H1 (cell line): ENCODE data around the gene SLC35B2. TPM values are rescaled to one million over a fixed set of nuclear protein-coding genes. Genes with fewer than 3 reads are reported as not detected.
A peak's percentile ranks its signal among the peaks of the same experiment; 100 is the strongest.

Source experiments
- CTCF ChIA-PET: fragments of 300-600 bp; sonication (Branson Sonifier 250); formaldehyde crosslinking; loops from one replicate; lab custom pipeline; 2021; ENCODE audit not compliant: partially characterized antibody; lab: Charles Lee
- POLR2A ChIA-PET: fragments of 300-600 bp; sonication (Branson Sonifier 250); formaldehyde crosslinking; loops from one replicate; lab custom pipeline; 2021; ENCODE audit warnings: inconsistent platforms; ENCODE audit not compliant: partially characterized antibody; lab: Charles Lee
- DNase-seq, 2 experiments: peaks; one replicate each; pipeline versions ENCODE4 v3.0.0 to v3.0.0-alpha.2; 2010 to 2022; ENCODE audit warnings: low spot score in 2 of 2, low read depth in 1 of 2, mixed read lengths in 1 of 2
- FAIRE-seq: peaks from 2 replicates; lab custom pipeline; 2011; peaks lifted over from hg19 to GRCh38; lab: Jason Lieb, UNC
- H2AFZ ChIP-seq: 2 replicates; pipeline ENCODE4 v1.8.1; 2012; ENCODE audit warnings: low read length, inconsistent platforms
- H2AK5ac ChIP-seq: 2 replicates; pipeline ENCODE4 v1.6.1; 2013; ENCODE audit warnings: low read depth, low read length
- H2BK120ac ChIP-seq: replicated peaks from 2 replicates; pipeline ENCODE3; 2013; ENCODE audit warnings: low read depth, low read length, inconsistent platforms
- H2BK12ac ChIP-seq: 2 replicates; pipeline ENCODE4 v1.6.1; 2013; ENCODE audit warnings: low read depth, low read length
- H2BK15ac ChIP-seq: 2 replicates; pipeline ENCODE4 v1.6.1; 2013; ENCODE audit warnings: low read length
- H2BK20ac ChIP-seq: 2 replicates; pipeline ENCODE4 v1.6.1; 2013; ENCODE audit warnings: low read length
- H2BK5ac ChIP-seq: 2 replicates; pipeline ENCODE4 v1.6.1; 2013; ENCODE audit warnings: low read depth, low read length
- H3K14ac ChIP-seq: 2 replicates; pipeline ENCODE4 v1.6.1; 2013; ENCODE audit warnings: inconsistent platforms; ENCODE audit not compliant: insufficient read length
- H3K18ac ChIP-seq: 2 replicates; pipeline ENCODE4 v1.6.1; 2013; ENCODE audit warnings: low read length; ENCODE audit errors: extremely low read depth
- H3K23ac ChIP-seq: 2 replicates; pipeline ENCODE4 v1.6.1; 2013; ENCODE audit warnings: inconsistent platforms; ENCODE audit not compliant: insufficient read length
- H3K23me2 ChIP-seq: 2 replicates; pipeline ENCODE4 v1.6.1; 2013; ENCODE audit warnings: low read depth, low read length
- H3K27ac ChIP-seq: 2 replicates; pipeline ENCODE4 v1.6.1; 2011; ENCODE audit warnings: low read depth, low read length, inconsistent platforms
- H3K27me3 ChIP-seq, 4 experiments: replicated peaks in 1 of 4; 1 replicate in 1 of 4; 2 replicates in 3 of 4; pipeline versions ENCODE4 v1.6.1 to v1.8.1; 2011 to 2013; ENCODE audit warnings: low read length in 3 of 4, mild to moderate bottlenecking in 3 of 4, inconsistent platforms in 2 of 4, mixed read lengths in 2 of 4, moderate library complexity in 1 of 4; ENCODE audit not compliant: control insufficient read depth in 3 of 4, insufficient read depth in 3 of 4; ENCODE audit errors: extremely low read depth in 1 of 4
- H3K36me3 ChIP-seq, 4 experiments: 2 replicates each; pipeline versions ENCODE4 v1.6.1 to v1.8.1; 2011 to 2013; ENCODE audit warnings: mild to moderate bottlenecking in 4 of 4, low read length in 3 of 4, moderate library complexity in 2 of 4, control low read depth in 1 of 4, inconsistent platforms in 1 of 4; ENCODE audit not compliant: insufficient read depth in 4 of 4, control insufficient read depth in 2 of 4
- H3K4ac ChIP-seq: replicated peaks from 2 replicates; pipeline ENCODE3; 2013; ENCODE audit warnings: low read length, low read depth, mixed read lengths, inconsistent platforms; ENCODE audit not compliant: insufficient read length
- H3K4me1 ChIP-seq, 4 experiments: replicated peaks in 1 of 4; 1 replicate in 1 of 4; 2 replicates in 3 of 4; pipeline versions ENCODE4 v1.6.1 to v1.8.1; 2011 to 2013; ENCODE audit warnings: low read length in 3 of 4, inconsistent platforms in 2 of 4, mixed read lengths in 1 of 4; ENCODE audit not compliant: insufficient read depth in 4 of 4, control insufficient read depth in 3 of 4
- H3K4me2 ChIP-seq, 2 experiments: 2 replicates each; pipeline versions ENCODE4 v1.6.1 to v1.8.1; 2011 to 2013; ENCODE audit warnings: low read depth in 2 of 2, low read length in 2 of 2, control low read depth in 1 of 2, inconsistent platforms in 1 of 2, mild to moderate bottlenecking in 1 of 2; ENCODE audit not compliant: insufficient read depth in 1 of 2
- H3K4me3 ChIP-seq, 4 experiments: fragments of 200-600, 300-600 bp in 1 of 4; sonication (generic), shearing (Covaris generic), sonication (Bioruptor Twin) in 1 of 4; 2 replicates each; pipeline versions ENCODE4 v1.5.1 to v1.8.1; 2011 to 2016; ENCODE audit warnings: low read length in 4 of 4, low read depth in 3 of 4, control low read depth in 2 of 4, inconsistent platforms in 2 of 4, mild to moderate bottlenecking in 2 of 4, mixed read lengths in 1 of 4, moderate library complexity in 1 of 4; ENCODE audit not compliant: insufficient read depth in 2 of 4; ENCODE audit errors: extremely low read depth in 1 of 4
- H3K56ac ChIP-seq: replicated peaks from 2 replicates; pipeline ENCODE3; 2013; ENCODE audit warnings: low read depth, mild to moderate bottlenecking, mixed read lengths, low read length, inconsistent platforms; ENCODE audit not compliant: insufficient read length
- H3K79me1 ChIP-seq: 2 replicates; pipeline ENCODE4 v1.6.1; 2013; ENCODE audit warnings: low read depth, low read length, control low read depth
- H3K79me2 ChIP-seq, 2 experiments: 2 replicates each; pipeline versions ENCODE4 v1.6.1 to v1.8.1; 2012 to 2013; ENCODE audit warnings: low read length in 2 of 2, mild to moderate bottlenecking in 2 of 2, inconsistent platforms in 1 of 2; ENCODE audit not compliant: insufficient read depth in 2 of 2, control insufficient read depth in 1 of 2
- H3K9ac ChIP-seq, 4 experiments: replicated peaks in 1 of 4; 1 replicate in 1 of 4; 2 replicates in 3 of 4; pipeline versions ENCODE4 v1.6.1 to v1.8.1; 2011 to 2013; ENCODE audit warnings: low read depth in 3 of 4, low read length in 3 of 4, control low read depth in 2 of 4, mild to moderate bottlenecking in 2 of 4, moderate library complexity in 2 of 4, inconsistent platforms in 1 of 4; ENCODE audit errors: extremely low read depth in 1 of 4
- H3K9me3 ChIP-seq, 2 experiments: 2 replicates each; pipeline versions ENCODE4 v1.6.1 to v1.8.1; 2012 to 2013; ENCODE audit warnings: mild to moderate bottlenecking in 2 of 2, moderate library complexity in 2 of 2, control low read depth in 1 of 2, inconsistent platforms in 1 of 2, low read depth in 1 of 2, low read length in 1 of 2, mixed read lengths in 1 of 2; ENCODE audit not compliant: insufficient read depth in 2 of 2
- H4K20me1 ChIP-seq, 2 experiments: replicated peaks in 1 of 2; 2 replicates each; pipeline versions ENCODE3 to v1.8.1; 2011 to 2013; ENCODE audit warnings: inconsistent platforms in 2 of 2, low read length in 2 of 2, mild to moderate bottlenecking in 1 of 2; ENCODE audit not compliant: insufficient read depth in 2 of 2, control insufficient read depth in 1 of 2
- H4K5ac ChIP-seq: 2 replicates; pipeline ENCODE4 v1.6.1; 2013; ENCODE audit warnings: low read length, low read depth, mixed read lengths, inconsistent platforms; ENCODE audit not compliant: insufficient read length
- H4K8ac ChIP-seq: 2 replicates; pipeline ENCODE4 v1.8.0; 2013; ENCODE audit warnings: mild to moderate bottlenecking, moderate library complexity, low read length, inconsistent platforms; ENCODE audit not compliant: insufficient read depth; ENCODE audit errors: extremely low read depth
- H4K91ac ChIP-seq: replicated peaks from 2 replicates; pipeline ENCODE3; 2013; ENCODE audit warnings: low read length, mixed read lengths, inconsistent platforms; ENCODE audit not compliant: insufficient read length
- ASH2L ChIP-seq: fragments of 200-600, 300-600 bp; sonication (generic); IDR thresholded peaks from one replicate; pipeline ENCODE4 v1.7.1; 2017; ENCODE audit warnings: low read length
- BRCA1 ChIP-seq: IDR thresholded peaks from 2 replicates; pipeline ENCODE4 v1.6.1; 2012; ENCODE audit warnings: low read depth, low read length, improper control_type of control experiment
- CBX8 ChIP-seq: fragments of 300-800, 300-1000 bp; sonication (generic); IDR thresholded peaks from 2 replicates; pipeline ENCODE4 v1.7.1; 2016; ENCODE audit warnings: low read depth, low read length, borderline replicate concordance
- CHD2 ChIP-seq: IDR thresholded peaks from 2 replicates; pipeline ENCODE4 v1.6.1; 2012; ENCODE audit warnings: low read length, improper control_type of control experiment
- CTBP2 ChIP-seq: IDR thresholded peaks from 2 replicates; pipeline ENCODE4 v1.7.0; 2011; ENCODE audit warnings: borderline replicate concordance, mild to moderate bottlenecking, moderate library complexity, mixed read lengths, low read length; ENCODE audit not compliant: insufficient read depth, insufficient read length
- FOSL1 ChIP-seq: IDR thresholded peaks from 2 replicates; pipeline ENCODE4 v1.6.1; 2011; ENCODE audit warnings: mild to moderate bottlenecking, low read depth, low read length, moderate library complexity; ENCODE audit not compliant: insufficient read depth
- SAP30 ChIP-seq: fragments of 300-600 bp; sonication (generic); IDR thresholded peaks from 2 replicates; pipeline ENCODE4 v1.7.1; 2012; ENCODE audit warnings: low read length, moderate library complexity, mild to moderate bottlenecking, inconsistent platforms; ENCODE audit not compliant: insufficient read depth, insufficient replicate concordance
- SIRT6 ChIP-seq: IDR thresholded peaks from one replicate; pipeline ENCODE4 v1.7.1; 2012; ENCODE audit warnings: low read length, inconsistent platforms
- TAF1 ChIP-seq: IDR thresholded peaks from 2 replicates; pipeline ENCODE4 v1.6.1; 2011; ENCODE audit warnings: mild to moderate bottlenecking, low read depth, low read length
- TBP ChIP-seq: IDR thresholded peaks from 2 replicates; pipeline ENCODE4 v1.6.1; 2011; ENCODE audit warnings: low read depth, low read length, improper control_type of control experiment
- TEAD4 ChIP-seq: IDR thresholded peaks from 2 replicates; pipeline ENCODE4 v1.6.1; 2012; ENCODE audit warnings: low read depth, low read length, inconsistent platforms, mixed read lengths
- ZNF274 ChIP-seq: IDR thresholded peaks from 2 replicates; pipeline ENCODE4 v1.7.0; 2012; ENCODE audit warnings: low read length, borderline replicate concordance; ENCODE audit errors: extremely low read depth
- WGBS, 2 experiments: shearing (Covaris generic) in 1 of 2; methylation state at CpG; one replicate each; pipeline versions ENCODE4 v1.1.6 to v1.1.7; 2013 to 2015; ENCODE audit warnings: low lambda C conversion rate in 2 of 2, mixed read lengths in 2 of 2, inconsistent platforms in 1 of 2, low coverage in 1 of 2, missing lambda C conversion rate in 1 of 2; ENCODE audit not compliant: insufficient replicate concordance in 2 of 2, insufficient coverage in 1 of 2, insufficient read length in 1 of 2; ENCODE audit errors: extremely low coverage in 1 of 2, missing lambda C conversion rate in 1 of 2; 5-methylcytosine and 5-hydroxymethylcytosine counted together
- polyA plus RNA-seq, 7 experiments: library from polyadenylated mRNA; depleted of rRNA in 3 of 7; stranded (reverse) in 5 of 7; unstranded in 2 of 7; fragments of >200 nt in 5 of 7; fragments of 200-250 nt in 2 of 7; gene quantifications; 1 replicate in 5 of 7; 2 replicates in 1 of 7; 4 replicates in 1 of 7; pipeline versions ENCODE4 v1.2.1 to v1.2.3, GENCODE V29; 2011 to 2013; ENCODE audit warnings: missing spikeins in 2 of 7, mixed read lengths in 2 of 7
- total RNA-seq: library from RNA; stranded (reverse); fragmentation: NEBNext Ultra II Directional; extraction: Animal tissue kit (Norgen Biotek cat#: 25700); gene quantifications from 2 replicates; pipeline ENCODE4 v1.2.1, GENCODE V29; 2021

The SLC35B2 gene
- total and polyA plus RNA-seq, 2 of the 8 experiments (the other 6 are each of a cell fraction or from before 2014, with no cell fraction given), result 29.5 to 65.0 TPM

GRCh38 chr6:44219053-44219814, 38.1 kb downstream of the SLC35B2 start:
- peak overlapping the region; percentile 80 for H3K18ac ChIP-seq
- peak overlapping the region; percentile 42 to 62 (median 52) for H3K4me3 ChIP-seq
- peaks cover 10% of the 10 kb centered on the region for H3K23me2 ChIP-seq
- H2BK120ac ChIP-seq, result peak overlapping the region; percentile 30
- H2BK12ac ChIP-seq, result peak overlapping the region; percentile 94; the same call in 1 of the 2 replicates
- peak overlapping the region; percentile 82 for H2BK5ac ChIP-seq
- H3K56ac ChIP-seq, result peak overlapping the region; percentile 83
- ChIA-PET CTCF (interaction anchor here (0.6 to 19.4 kb wide), 6 partner anchors 16 to 673 kb away, joined by 3 to 287 read pairs (median 4); no protein-coding TSS in a partner anchor), POLR2A (interaction anchor here (0.7 to 21.0 kb wide), 19 partner anchors 9 to 103 kb away, joined by 3 to 477 read pairs (median 6); partner anchors contain the start of gene HSP90AB1)
- no peak overlapping the region for H3K14ac ChIP-seq
- H3K4ac ChIP-seq, result peak overlapping the region; percentile 63
- H2AFZ ChIP-seq, result no peak overlapping the region
- peak overlapping the region; percentile 75 for H4K91ac ChIP-seq
- H2BK15ac ChIP-seq, result no peak overlapping the region
- no peaks in the 10 kb centered on the region for H3K27me3 ChIP-seq
- peaks cover 0 to 3% of the 10 kb centered on the region in 2 experiments; a peak in 2 of 4 replicates for H3K79me2 ChIP-seq
- H3K27ac ChIP-seq, result peak overlapping the region; percentile 91
- no peak for FAIRE-seq
- no peaks in the 10 kb centered on the region for H3K9me3 ChIP-seq
- peak in 1 of 2 experiments; percentile 92 for DNase-seq
- 1% methylated on average over 34 of the region's 45 CpGs; no CpG with 5 or more reads in 1 of the 2 experiments for WGBS, 2 experiments
- H3K4me1 ChIP-seq, result peaks cover 24 to 49% (median 32%) of the 10 kb centered on the region in 4 experiments
- no peaks in the 10 kb centered on the region for H3K36me3 ChIP-seq
- H4K8ac ChIP-seq, result peak overlapping the region; percentile 93
- peak overlapping the region; percentile 40; the same call in 1 of the 2 replicates for H2BK20ac ChIP-seq
- H4K5ac ChIP-seq, result peak overlapping the region; percentile 47
- peak overlapping the region; percentile 5; the same call in 1 of the 2 replicates for H2AK5ac ChIP-seq
- peak overlapping the region; percentile 75 to 80 for H3K4me2 ChIP-seq
- no peaks in the 10 kb centered on the region; the same call in 1 of the 2 replicates for H3K79me1 ChIP-seq
- no peak overlapping the region for H3K23ac ChIP-seq
- peak overlapping the region in 3 of 4 experiments; percentile 60 to 76 (median 72); a peak in 6 of 7 replicates for H3K9ac ChIP-seq
- no peaks in the 10 kb centered on the region for H4K20me1 ChIP-seq
- TF ChIP-seq BRCA1, result no peak
- TF ChIP-seq ASH2L, result no peak
- TF ChIP-seq CTBP2, result no peak
- TF ChIP-seq TBP, result peak; percentile 44
- TF ChIP-seq SIRT6, result no peak
- peak; percentile 54; the same call in 1 of the 2 replicates for TF ChIP-seq TEAD4
- TF ChIP-seq CHD2, result peak; percentile 51; the same call in 1 of the 2 replicates
- no peak for TF ChIP-seq SAP30
- no peak for TF ChIP-seq CBX8
- TF ChIP-seq TAF1, result peak; percentile 72
- TF ChIP-seq ZNF274, result no peak
- TF ChIP-seq FOSL1, result no peak
